Brain microvascular endothelial cell (primary cell): ENCODE results near the gene CYB5R3.

Experiments
- DNase-seq: peaks from one replicate; pipeline ENCODE4 v3.0.0-alpha.2; 2020
- H3K27ac ChIP-seq: fragments of 250-450 bp; sonication (Bioruptor Pico); 2 replicates; pipeline ENCODE4 v1.5.1; 2020; ENCODE audit warnings: mild to moderate bottlenecking, moderate library complexity
- H3K27me3 ChIP-seq: fragments of 250-450 bp; sonication (Bioruptor Pico); replicated peaks from 2 replicates; pipeline ENCODE4 v1.5.1; 2020; ENCODE audit warnings: mild to moderate bottlenecking
- H3K36me3 ChIP-seq: fragments of 250-450 bp; sonication (Bioruptor Pico); replicated peaks from 2 replicates; pipeline ENCODE4 v1.5.1; 2020; ENCODE audit warnings: mild to moderate bottlenecking
- H3K4me3 ChIP-seq: 2 replicates; pipeline ENCODE4 v1.5.1; 2011; ENCODE audit warnings: low read depth, mild to moderate bottlenecking, control low read depth, low read length, moderate library complexity
- CTCF ChIP-seq: IDR thresholded peaks from 2 replicates; pipeline ENCODE4 v1.5.1; 2011; ENCODE audit warnings: low read depth, mild to moderate bottlenecking, moderate library complexity, low read length, control low read depth, inconsistent platforms; ENCODE audit errors: missing control alignments
- in situ Hi-C: cut with HindIII; loops from 2 replicates; pipeline ENCODE4 v1.10.0; 2017; ENCODE audit warnings: low sequenced_read_pairs, low pct_ligation_motif_present

CYB5R3 gene

GRCh38 chr22:42615092-42615859 is 33.9 kb downstream of the CYB5R3 start:
- in situ Hi-C loops: no loop called here
- no peaks in the 10 kb centered on the region for H3K27me3 ChIP-seq
- TF ChIP-seq CTCF: no peak
- H3K27ac ChIP-seq: peak overlapping the region; percentile 98
- peak overlapping the region; percentile 77 for H3K4me3 ChIP-seq
- H3K36me3 ChIP-seq: peaks cover 8% of the 10 kb centered on the region
- peak; percentile 99 for DNase-seq

DNA sequence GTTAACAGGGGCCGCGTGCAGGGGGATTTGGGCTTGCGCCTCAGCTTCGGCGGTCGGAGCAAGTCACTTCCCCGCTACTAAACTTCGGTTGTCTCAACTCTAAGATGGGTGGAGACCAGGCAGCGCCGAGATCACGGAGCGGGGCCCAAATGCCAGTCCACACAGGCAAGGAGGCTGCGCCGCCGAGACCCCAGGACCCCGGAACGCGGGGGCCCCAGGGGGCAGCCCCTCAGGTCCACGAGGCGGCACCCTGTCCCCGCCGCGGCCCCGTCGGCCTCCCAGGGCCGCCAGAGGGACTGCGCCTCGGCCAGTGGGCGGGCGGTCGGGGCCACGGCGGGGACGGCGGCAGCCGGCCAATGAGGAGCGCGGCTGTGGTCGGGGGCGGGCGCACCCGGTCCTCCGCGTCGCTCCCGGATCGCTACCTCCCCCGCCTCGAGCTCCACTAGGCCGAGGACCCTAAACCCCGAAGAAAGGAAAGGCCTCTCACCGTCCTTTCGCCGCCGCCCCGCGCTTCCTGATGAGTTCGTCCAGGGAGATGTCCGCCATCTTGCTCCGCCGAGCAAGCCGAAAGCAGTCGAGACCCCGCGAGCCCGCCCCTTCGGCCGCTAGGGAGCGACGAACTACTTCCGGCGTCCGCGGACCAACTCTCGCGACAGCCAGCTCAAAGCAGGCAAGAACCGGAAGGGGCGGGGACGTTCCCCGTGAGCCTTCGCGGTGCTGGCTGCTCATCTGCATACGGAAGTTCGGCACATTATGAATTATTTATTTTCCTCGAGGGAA is 34.7 kb downstream of the CYB5R3 start, which contains the start of gene POLDIP3:
POLDIP3 (minus strand) TSS at position 572 of the 780 bp plus-strand sequence; CDS start at position 546, 26 bp downstream.
- Histone ChIP-seq H3K27me3 (no peaks in the 10 kb centered on the region), H3K36me3 (peaks cover 3% of the 10 kb centered on the region), H3K4me3 (peak within 1 kb of the TSS; percentile 77), H3K27ac (peak within 1 kb of the TSS; percentile 98)
- in situ Hi-C loops: no loop called here
- TF ChIP-seq CTCF: peak; percentile 44
- DNase-seq: peak; percentile 97

DNA sequence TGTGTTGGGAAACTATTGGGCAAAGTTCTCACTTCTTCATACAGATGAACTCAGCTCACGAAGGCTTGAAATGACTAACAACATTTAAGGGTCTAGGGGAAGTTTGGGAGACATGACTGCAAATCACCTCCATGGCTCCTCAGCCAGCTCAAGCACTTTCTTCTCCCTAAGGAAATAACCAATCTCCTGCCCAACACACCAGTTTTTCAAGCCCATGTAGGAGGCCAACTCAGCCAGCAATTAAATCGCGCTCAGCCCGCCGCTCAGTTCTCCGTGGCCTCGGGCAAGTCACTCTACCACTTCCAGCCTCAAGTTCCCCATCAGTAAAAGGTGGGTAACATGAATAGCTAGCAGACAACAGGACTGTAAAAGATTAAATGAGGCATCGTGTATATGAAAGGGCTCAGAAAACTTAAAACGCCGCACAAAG is 35.3 kb downstream of the CYB5R3 start:
- no peak for TF ChIP-seq CTCF
- Histone ChIP-seq H3K27me3 (no peaks in the 10 kb centered on the region), H3K27ac (peak overlapping the region; percentile 98), H3K36me3 (no peaks in the 10 kb centered on the region), H3K4me3 (peak overlapping the region; percentile 77)
- DNase-seq: no peak
- in situ Hi-C loops: no loop called here

DNA sequence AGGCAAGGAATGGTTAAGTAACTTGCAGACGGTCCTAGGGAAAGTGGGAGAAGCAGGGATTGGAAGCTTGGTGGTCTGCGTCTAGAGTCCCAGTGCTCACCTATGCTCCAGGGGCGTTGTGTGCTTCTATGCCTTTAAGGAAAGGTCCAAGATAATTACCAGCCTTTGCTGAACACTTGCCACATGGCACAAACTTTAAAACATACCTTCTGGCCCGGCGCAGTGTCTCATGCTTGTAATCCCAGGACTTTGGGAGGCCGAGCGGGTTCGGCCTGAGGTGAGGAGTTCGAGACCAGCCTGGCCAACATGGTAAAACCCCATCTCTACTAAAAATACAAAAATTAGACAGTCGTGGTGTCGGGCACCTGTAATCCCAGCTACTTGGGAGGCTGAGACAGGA is 36.9 kb downstream of the CYB5R3 start:
- TF ChIP-seq CTCF: no peak
- Histone ChIP-seq H3K36me3 (no peaks in the 10 kb centered on the region), H3K27ac (no peak overlapping the region), H3K4me3 (no peak overlapping the region), H3K27me3 (no peaks in the 10 kb centered on the region)
- in situ Hi-C loops: no loop called here
- no peak for DNase-seq

- no peaks in the 10 kb centered on the region for H3K36me3 ChIP-seq
- in situ Hi-C loops: no loop called here
- TF ChIP-seq CTCF: no peak
- H3K4me3 ChIP-seq: no peak overlapping the region
- no peak overlapping the region for H3K27ac ChIP-seq
- no peaks in the 10 kb centered on the region for H3K27me3 ChIP-seq
- no peak for DNase-seq
Observed at GRCh38 chr22:42611051-42611450, 38.1 kb downstream of the CYB5R3 start.
